Caco-2 (cell line): ENCODE results near the gene FARS2. TPM values are rescaled to one million over a fixed set of nuclear protein-coding genes. Genes with fewer than 3 reads are reported as not detected.

ENCODE experiments used
- BruUV-seq: library from RNA; stranded (reverse); fragments of 400-500 nt; replicated peaks from 2 replicates; lab custom pipeline; 2021; lab: Mats Ljungman, UMichigan
- CTCF ChIA-PET: fragments of 300-600 bp; sonication (Branson Sonifier 250); formaldehyde crosslinking; loops from one replicate; lab custom pipeline; 2022; ENCODE audit warnings: antibody characterized with exemption; lab: Charles Lee
- POLR2A ChIA-PET: fragments of 300-600 bp; sonication (Branson Sonifier 250); formaldehyde crosslinking; loops from one replicate; lab custom pipeline; 2022; ENCODE audit warnings: antibody characterized with exemption; lab: Charles Lee
- DNase-seq, 2 experiments: peaks; one replicate each; pipeline versions ENCODE4 v3.0.0 to v3.0.0-alpha.2; 2020 to 2022
- H3K27me3 ChIP-seq: replicated peaks from 2 replicates; pipeline ENCODE4 v1.6.0; 2011; ENCODE audit warnings: low read length; ENCODE audit not compliant: control insufficient read depth, insufficient read depth
- H3K36me3 ChIP-seq: 2 replicates; pipeline ENCODE4 v1.5.1; 2011; ENCODE audit warnings: low read length; ENCODE audit not compliant: control insufficient read depth, insufficient read depth
- H3K4me1 ChIP-seq: fragments of 250-450 bp; sonication (Bioruptor Pico); 2 replicates; pipeline ENCODE4 v1.5.1; 2020; ENCODE audit warnings: mild to moderate bottlenecking
- H3K4me3 ChIP-seq: 2 replicates; pipeline ENCODE4 v1.5.1; 2011; ENCODE audit warnings: low read depth, mild to moderate bottlenecking, control low read depth, low read length
- H3K9me3 ChIP-seq: fragments of 250-450 bp; sonication (Bioruptor Pico); 2 replicates; pipeline ENCODE4 v1.5.1; 2020; ENCODE audit warnings: mild to moderate bottlenecking, moderate library complexity
- H3K27ac Mint-ChIP-seq: one replicate; pipeline ENCODE4 v1.8.0; 2022; ENCODE audit warnings: mixed read lengths; ENCODE audit not compliant: unreplicated experiment
- H3K27me3 Mint-ChIP-seq: one replicate; pipeline ENCODE4 v1.8.0; 2022; ENCODE audit warnings: mixed read lengths; ENCODE audit not compliant: insufficient read depth, unreplicated experiment
- H3K36me3 Mint-ChIP-seq: one replicate; pipeline ENCODE4 v1.8.0; 2022; ENCODE audit warnings: mild to moderate bottlenecking, mixed read lengths; ENCODE audit not compliant: insufficient read depth, unreplicated experiment
- H3K4me1 Mint-ChIP-seq: one replicate; pipeline ENCODE4 v1.8.0; 2022; ENCODE audit warnings: low read depth, mixed read lengths; ENCODE audit not compliant: unreplicated experiment
- H3K4me3 Mint-ChIP-seq: one replicate; pipeline ENCODE4 v1.8.0; 2022; ENCODE audit warnings: mild to moderate bottlenecking, moderate library complexity, mixed read lengths; ENCODE audit not compliant: unreplicated experiment
- H3K9me3 Mint-ChIP-seq: one replicate; pipeline ENCODE4 v1.8.0; 2022; ENCODE audit warnings: mixed read lengths; ENCODE audit not compliant: unreplicated experiment
- intact Hi-C: fragments of 100-400 bp; cut with micrococcal nuclease; formaldehyde crosslinking; loops from one replicate; pipeline ENCODE4 v1.10.0; 2022; ENCODE audit not compliant: unreplicated experiment
- total RNA-seq: library from RNA; stranded (reverse); gene quantifications from 2 replicates; pipeline ENCODE4 v1.2.3, GENCODE V29; 2022
- TF ChIP-seq, protein P1 (sequence below), 2 experiments: fragments of 200-600 bp in 1 of 2; IDR thresholded peaks; 1 replicate in 1 of 2; 2 replicates in 1 of 2; pipeline versions ENCODE4 v1.5.1 to v1.8.0; 2011 to 2022; ENCODE audit warnings: antibody characterized with exemption in 1 of 2, control low read depth in 1 of 2, inconsistent platforms in 1 of 2, low read depth in 1 of 2, low read length in 1 of 2, mild to moderate bottlenecking in 1 of 2, moderate library complexity in 1 of 2; ENCODE audit not compliant: insufficient read depth in 1 of 2, severe bottlenecking in 1 of 2, unreplicated experiment in 1 of 2

FARS2 gene
- total RNA-seq, 1 experiment from 2014 or later: 15.4 TPM

DNA sequence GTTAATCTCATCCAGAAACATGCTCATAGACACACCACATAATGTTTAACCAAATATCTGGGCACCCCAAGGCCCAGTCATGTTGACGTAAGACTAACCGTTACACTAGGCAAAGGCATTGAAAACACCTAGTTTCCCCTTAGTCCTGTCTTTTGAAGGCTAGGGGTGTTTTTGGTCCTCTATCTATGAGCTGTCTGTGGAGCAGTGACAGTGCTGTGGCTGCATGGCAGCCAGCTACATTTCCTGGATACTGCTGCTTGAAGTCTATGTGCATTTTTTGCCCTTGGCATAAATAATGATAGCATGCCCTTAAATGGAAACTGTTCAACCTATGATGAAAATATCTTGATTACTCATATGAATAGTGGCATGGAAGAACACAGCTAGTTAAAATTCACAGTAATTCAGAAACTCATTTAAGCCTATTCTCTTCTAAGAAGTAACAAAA, 18.6 kb downstream of the FARS2 start:
- POLR2A ChIA-PET: no interaction called here
- CTCF ChIA-PET: no interaction called here
- no TSS peak for BruUV-seq

GRCh38 chr6:5280920-5281319, 19.6 kb downstream of the FARS2 start:
- BruUV-seq: no TSS peak
- POLR2A ChIA-PET: no interaction called here

More for the DNA sequence above, 18.6 kb downstream of the FARS2 start:
- Mint-ChIP-seq H3K4me3 (no peak overlapping the region), H3K4me1 (no peaks in the 10 kb centered on the region), H3K36me3 (no peaks in the 10 kb centered on the region), H3K27me3 (no peaks in the 10 kb centered on the region), H3K9me3 (no peaks in the 10 kb centered on the region), H3K27ac (no peak overlapping the region)
- Histone ChIP-seq H3K4me1 (no peaks in the 10 kb centered on the region), H3K4me3 (no peak overlapping the region), H3K9me3 (no peaks in the 10 kb centered on the region), H3K27me3 (no peaks in the 10 kb centered on the region), H3K36me3 (no peaks in the 10 kb centered on the region; the same call in 1 of the 2 replicates)
- TF ChIP-seq, protein P1, sequence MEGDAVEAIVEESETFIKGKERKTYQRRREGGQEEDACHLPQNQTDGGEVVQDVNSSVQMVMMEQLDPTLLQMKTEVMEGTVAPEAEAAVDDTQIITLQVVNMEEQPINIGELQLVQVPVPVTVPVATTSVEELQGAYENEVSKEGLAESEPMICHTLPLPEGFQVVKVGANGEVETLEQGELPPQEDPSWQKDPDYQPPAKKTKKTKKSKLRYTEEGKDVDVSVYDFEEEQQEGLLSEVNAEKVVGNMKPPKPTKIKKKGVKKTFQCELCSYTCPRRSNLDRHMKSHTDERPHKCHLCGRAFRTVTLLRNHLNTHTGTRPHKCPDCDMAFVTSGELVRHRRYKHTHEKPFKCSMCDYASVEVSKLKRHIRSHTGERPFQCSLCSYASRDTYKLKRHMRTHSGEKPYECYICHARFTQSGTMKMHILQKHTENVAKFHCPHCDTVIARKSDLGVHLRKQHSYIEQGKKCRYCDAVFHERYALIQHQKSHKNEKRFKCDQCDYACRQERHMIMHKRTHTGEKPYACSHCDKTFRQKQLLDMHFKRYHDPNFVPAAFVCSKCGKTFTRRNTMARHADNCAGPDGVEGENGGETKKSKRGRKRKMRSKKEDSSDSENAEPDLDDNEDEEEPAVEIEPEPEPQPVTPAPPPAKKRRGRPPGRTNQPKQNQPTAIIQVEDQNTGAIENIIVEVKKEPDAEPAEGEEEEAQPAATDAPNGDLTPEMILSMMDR (IDR thresholded peaks at IDR 0.05; ENCODE audit: insufficient read depth in 1 of 2, low read depth in 1 of 2, low read length in 1 of 2, severe bottlenecking in 1 of 2, unreplicated experiment in 1 of 2): no peak
- DNase-seq: no peak
- intact Hi-C loops: no loop called here

GRCh38 chr6:5282191-5282623, 20.9 kb downstream of the FARS2 start:
- CTCF ChIA-PET: no interaction called here
- no peak overlapping the region for H3K4me3 ChIP-seq

More at GRCh38 chr6:5280920-5281319, 19.6 kb downstream of the FARS2 start:
- H3K27me3 ChIP-seq: no peaks in the 10 kb centered on the region
- CTCF ChIA-PET: no interaction called here
- H3K9me3 ChIP-seq: no peaks in the 10 kb centered on the region
- H3K4me3 ChIP-seq: no peak overlapping the region
- Mint-ChIP-seq H3K27me3 (no peaks in the 10 kb centered on the region), H3K4me3 (no peak overlapping the region), H3K9me3 (no peaks in the 10 kb centered on the region), H3K27ac (no peak overlapping the region), H3K36me3 (no peaks in the 10 kb centered on the region), H3K4me1 (no peaks in the 10 kb centered on the region)
- H3K4me1 ChIP-seq: no peaks in the 10 kb centered on the region
- no peaks in the 10 kb centered on the region; the same call in 1 of the 2 replicates for H3K36me3 ChIP-seq
- intact Hi-C loops: no loop called here
- no peak for DNase-seq
- TF ChIP-seq, protein P1 (IDR thresholded peaks at IDR 0.05; ENCODE audit: insufficient read depth in 1 of 2, low read depth in 1 of 2, low read length in 1 of 2, severe bottlenecking in 1 of 2, unreplicated experiment in 1 of 2): no peak

More at GRCh38 chr6:5282191-5282623, 20.9 kb downstream of the FARS2 start:
- H3K27ac Mint-ChIP-seq: no peak overlapping the region
- Histone ChIP-seq H3K36me3 (no peaks in the 10 kb centered on the region), H3K9me3 (no peaks in the 10 kb centered on the region), H3K4me1 (no peaks in the 10 kb centered on the region), H3K27me3 (no peaks in the 10 kb centered on the region)
- BruUV-seq: no TSS peak
- TF ChIP-seq, protein P1 (IDR thresholded peaks at IDR 0.05; ENCODE audit: insufficient read depth in 1 of 2, low read depth in 1 of 2, low read length in 1 of 2, severe bottlenecking in 1 of 2, unreplicated experiment in 1 of 2): no peak
- H3K4me3 Mint-ChIP-seq: no peak overlapping the region
- POLR2A ChIA-PET: no interaction called here
- H3K4me1 Mint-ChIP-seq: no peaks in the 10 kb centered on the region
- DNase-seq: no peak
- H3K27me3 Mint-ChIP-seq: no peaks in the 10 kb centered on the region
- no peaks in the 10 kb centered on the region for H3K9me3 Mint-ChIP-seq
- intact Hi-C loops: no loop called here
- no peaks in the 10 kb centered on the region for H3K36me3 Mint-ChIP-seq
